Measurements from ENCODE around the gene REPS1.

Gene REPS1

DNA sequence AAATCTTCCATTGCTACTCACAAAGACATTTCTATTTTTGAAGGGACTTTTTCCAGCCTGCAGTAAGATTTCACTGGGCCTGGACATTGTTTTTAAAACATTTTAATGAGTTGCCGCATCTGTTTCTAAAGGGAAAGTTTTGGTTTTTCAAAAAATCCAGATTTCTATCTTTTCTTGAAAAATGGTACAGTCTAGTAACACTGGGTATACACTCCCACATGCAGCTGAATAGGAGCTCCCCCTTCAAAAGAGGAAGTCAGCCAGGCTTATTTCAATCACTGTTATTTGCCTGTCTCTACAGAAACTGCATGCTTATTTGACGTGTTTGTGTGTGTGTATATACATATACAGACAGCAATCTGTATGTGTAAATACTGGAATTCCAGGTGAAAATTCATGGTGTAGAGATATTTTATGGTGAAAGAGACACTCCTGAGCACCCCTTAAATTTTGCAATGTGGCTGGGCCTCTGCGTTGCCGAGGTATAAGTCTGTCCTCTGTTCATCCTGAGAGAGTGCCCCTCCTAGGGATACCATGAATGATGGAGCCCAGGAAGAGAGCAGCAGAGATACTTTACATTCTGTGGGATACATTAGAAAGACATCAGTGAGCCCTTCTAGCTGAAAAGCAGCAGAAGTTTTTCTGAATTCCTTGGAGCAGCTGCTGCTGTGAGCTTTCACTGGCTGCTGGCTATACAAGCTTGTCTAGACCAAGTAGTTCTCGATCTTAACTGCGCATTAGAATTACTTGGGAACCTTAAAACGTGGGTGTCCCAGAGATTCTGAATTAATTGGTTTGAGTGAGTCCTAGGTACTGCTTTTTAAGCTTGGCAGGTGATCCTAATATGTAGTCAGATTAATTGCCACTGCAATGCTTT lies 28.5 kb upstream of the REPS1 start:
- no peak overlapping the region for H3K9ac ChIP-seq (ENCODE audit: low read length)
- no peak overlapping the region for H3K4me3 ChIP-seq (ENCODE audit: low read length)
- no peaks in the 10 kb centered on the region for H3K27me3 ChIP-seq (ENCODE audit: control insufficient read depth, insufficient read depth, low read length)
- H3K9me3 ChIP-seq (ENCODE audit: control insufficient read depth, low read length): no peaks in the 10 kb centered on the region
- H3K4me1 ChIP-seq (ENCODE audit: control insufficient read depth, insufficient read depth, low read length): peaks cover 10% of the 10 kb centered on the region
- no peaks in the 10 kb centered on the region for H3K36me3 ChIP-seq (ENCODE audit: control insufficient read depth, insufficient read depth, low read length)

DNA sequence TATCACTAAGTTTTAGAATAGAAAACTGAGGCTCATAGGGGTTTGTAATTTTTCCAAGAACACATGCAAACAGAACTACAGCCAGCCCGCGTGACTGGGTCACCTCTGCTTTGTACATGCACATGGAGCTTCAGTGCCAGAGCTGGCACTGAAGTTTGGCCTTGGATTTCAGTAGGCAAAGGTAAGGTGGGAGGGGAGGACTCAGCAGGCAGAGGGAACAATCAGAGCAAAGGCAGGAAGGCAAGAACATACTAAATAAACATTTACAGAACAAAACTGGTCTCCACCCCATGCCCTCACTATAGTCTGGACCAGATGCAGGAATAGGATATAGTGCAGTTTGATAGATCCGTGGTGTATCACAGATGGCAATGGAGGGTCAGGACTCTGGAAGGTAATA lies 26.9 kb upstream of the REPS1 start:
- Histone ChIP-seq H3K9me3 (ENCODE audit: control insufficient read depth, low read length) (no peaks in the 10 kb centered on the region), H3K36me3 (ENCODE audit: control insufficient read depth, insufficient read depth, low read length) (no peaks in the 10 kb centered on the region), H3K9ac (ENCODE audit: low read length) (no peak overlapping the region), H3K27me3 (ENCODE audit: control insufficient read depth, insufficient read depth, low read length) (no peaks in the 10 kb centered on the region), H3K4me1 (ENCODE audit: control insufficient read depth, insufficient read depth, low read length) (peaks cover 15% of the 10 kb centered on the region), H3K4me3 (ENCODE audit: low read length) (no peak overlapping the region)

DNA sequence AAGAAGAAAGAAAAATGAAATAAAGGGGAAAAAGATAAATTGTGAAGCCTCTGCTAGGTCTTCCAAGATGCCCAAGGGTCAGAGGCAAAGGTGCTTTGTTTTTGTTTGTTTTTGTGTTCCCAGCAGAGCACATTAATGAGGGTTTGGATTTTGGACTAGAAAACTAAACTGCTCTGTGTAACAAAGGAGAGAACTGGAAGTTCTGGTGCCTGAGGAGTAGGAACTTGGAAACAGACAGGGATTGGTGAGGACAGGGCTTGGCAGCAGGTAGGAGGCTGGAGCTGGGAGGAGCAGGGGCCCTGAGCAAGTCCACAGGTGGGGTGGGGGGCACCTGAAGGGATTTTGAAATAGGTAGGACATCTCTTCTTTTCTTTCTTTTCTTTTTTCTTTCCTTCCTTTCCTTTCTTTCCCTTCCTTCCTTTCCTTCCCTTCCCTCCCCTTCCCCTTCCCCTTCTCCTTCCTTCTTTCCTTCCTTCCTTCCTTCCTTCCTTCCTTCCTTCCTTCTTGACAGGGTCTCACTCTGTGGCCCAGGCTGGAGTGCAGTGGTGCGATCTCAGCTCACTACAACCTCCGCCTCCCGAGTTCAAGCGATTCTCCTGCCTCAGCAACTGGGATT lies 25.2 kb upstream of the REPS1 start:
- Histone ChIP-seq H3K9ac (ENCODE audit: low read length) (no peak overlapping the region), H3K36me3 (ENCODE audit: control insufficient read depth, insufficient read depth, low read length) (no peaks in the 10 kb centered on the region), H3K27me3 (ENCODE audit: control insufficient read depth, insufficient read depth, low read length) (no peaks in the 10 kb centered on the region)

DNA sequence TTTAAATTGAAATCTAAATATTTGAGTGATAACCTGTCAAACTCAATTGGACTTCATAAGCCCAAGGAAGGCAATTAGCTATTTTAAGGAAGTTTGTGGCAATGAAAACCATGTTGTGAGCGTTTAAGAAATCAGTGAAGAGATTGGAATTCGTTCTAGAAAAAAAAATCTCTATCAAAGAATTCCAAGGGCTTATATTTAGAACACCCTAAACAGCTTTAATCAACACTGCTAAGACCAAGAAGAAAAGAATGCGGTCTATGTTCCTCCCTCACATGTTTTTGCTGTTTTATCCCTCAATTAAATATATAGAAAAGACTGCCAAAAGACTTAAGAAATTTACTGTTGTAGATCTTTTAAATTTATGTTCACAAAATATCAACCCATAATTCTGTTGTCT lies 23.9 kb upstream of the REPS1 start:
- Histone ChIP-seq H3K36me3 (ENCODE audit: control insufficient read depth, insufficient read depth, low read length) (no peaks in the 10 kb centered on the region), H3K4me1 (ENCODE audit: control insufficient read depth, insufficient read depth, low read length) (peaks cover 15% of the 10 kb centered on the region), H3K9me3 (ENCODE audit: control insufficient read depth, low read length) (no peaks in the 10 kb centered on the region), H3K4me3 (ENCODE audit: low read length) (no peak overlapping the region), H3K9ac (ENCODE audit: low read length) (no peak overlapping the region), H3K27me3 (ENCODE audit: control insufficient read depth, insufficient read depth, low read length) (no peaks in the 10 kb centered on the region)

More for the DNA sequence above, 25.2 kb upstream of the REPS1 start:
- Histone ChIP-seq H3K4me3 (ENCODE audit: low read length) (no peak overlapping the region), H3K9me3 (ENCODE audit: control insufficient read depth, low read length) (no peaks in the 10 kb centered on the region), H3K4me1 (ENCODE audit: control insufficient read depth, insufficient read depth, low read length) (peaks cover 15% of the 10 kb centered on the region)

DNA sequence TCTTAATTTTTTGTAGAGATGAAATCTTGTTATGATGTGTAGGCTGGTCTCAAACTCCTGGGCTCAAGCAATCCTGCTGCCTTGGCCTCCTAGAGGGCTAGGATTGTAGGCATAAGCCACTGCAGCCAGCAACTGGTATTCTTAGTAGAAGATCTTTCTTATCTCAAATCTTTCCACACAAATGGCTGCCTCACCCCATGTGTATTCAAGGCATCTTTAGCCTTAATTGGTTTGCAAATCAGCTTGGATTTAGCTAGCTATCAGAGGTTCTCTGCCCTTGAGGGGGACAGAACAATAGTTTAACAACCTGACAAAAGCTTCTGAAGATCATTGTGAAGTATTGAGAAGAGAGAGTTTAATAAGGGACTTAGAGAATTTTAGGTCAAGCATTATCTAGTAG lies 22.6 kb upstream of the REPS1 start:
- no peaks in the 10 kb centered on the region for H3K9me3 ChIP-seq (ENCODE audit: control insufficient read depth, low read length)
- no peak overlapping the region for H3K4me3 ChIP-seq (ENCODE audit: low read length)
- H3K27me3 ChIP-seq (ENCODE audit: control insufficient read depth, insufficient read depth, low read length): no peaks in the 10 kb centered on the region
- no peaks in the 10 kb centered on the region for H3K36me3 ChIP-seq (ENCODE audit: control insufficient read depth, insufficient read depth, low read length)
- no peak overlapping the region for H3K9ac ChIP-seq (ENCODE audit: low read length)
- H3K4me1 ChIP-seq (ENCODE audit: control insufficient read depth, insufficient read depth, low read length): peaks cover 9% of the 10 kb centered on the region

DNA sequence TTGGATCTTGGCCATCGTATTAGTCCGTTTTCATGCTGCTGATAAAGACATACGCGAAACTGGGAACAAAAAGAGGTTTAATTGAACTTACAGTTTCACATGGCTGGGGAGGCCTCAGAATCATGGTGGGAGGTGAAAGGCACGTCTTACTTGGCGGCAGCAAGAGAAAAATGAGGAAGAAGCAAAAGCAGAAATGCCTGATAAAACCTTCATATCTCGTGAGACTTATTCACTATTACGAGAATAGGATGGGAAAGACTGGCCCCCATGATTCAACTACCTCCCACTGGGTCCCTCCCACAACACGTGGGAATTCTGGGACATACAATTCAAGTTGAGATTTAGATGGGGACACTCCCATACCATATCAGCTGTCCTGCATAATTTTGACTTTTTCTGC lies 20.1 kb upstream of the REPS1 start:
- Histone ChIP-seq H3K4me1 (ENCODE audit: control insufficient read depth, insufficient read depth, low read length) (peaks cover 5% of the 10 kb centered on the region), H3K9ac (ENCODE audit: low read length) (no peak overlapping the region), H3K4me3 (ENCODE audit: low read length) (no peak overlapping the region), H3K27me3 (ENCODE audit: control insufficient read depth, insufficient read depth, low read length) (no peaks in the 10 kb centered on the region), H3K9me3 (ENCODE audit: control insufficient read depth, low read length) (no peaks in the 10 kb centered on the region), H3K36me3 (ENCODE audit: control insufficient read depth, insufficient read depth, low read length) (no peaks in the 10 kb centered on the region)

DNA sequence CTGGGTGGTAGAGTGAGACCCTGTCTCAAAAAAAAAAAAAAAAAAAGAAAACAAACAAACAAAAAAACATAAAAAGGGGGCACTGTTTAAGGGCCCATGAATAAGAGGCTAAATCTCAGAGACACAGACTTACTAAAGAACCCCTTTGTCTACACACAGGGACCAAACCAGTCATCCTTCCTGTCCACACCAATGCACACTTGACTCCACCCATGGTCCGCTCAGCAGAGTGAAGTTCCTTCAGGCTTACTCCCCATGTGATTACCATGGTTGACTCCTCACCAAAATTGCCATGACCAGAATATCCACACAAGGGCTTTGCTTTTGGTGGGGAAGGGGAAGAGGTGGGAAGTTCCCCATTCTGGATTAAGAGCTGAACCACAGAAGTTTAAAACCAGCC lies 19.4 kb upstream of the REPS1 start:
- H3K9ac ChIP-seq (ENCODE audit: low read length): no peak overlapping the region
- no peaks in the 10 kb centered on the region for H3K9me3 ChIP-seq (ENCODE audit: control insufficient read depth, low read length)
- H3K4me3 ChIP-seq (ENCODE audit: low read length): no peak overlapping the region
- H3K4me1 ChIP-seq (ENCODE audit: control insufficient read depth, insufficient read depth, low read length): peaks cover 5% of the 10 kb centered on the region
- no peaks in the 10 kb centered on the region for H3K36me3 ChIP-seq (ENCODE audit: control insufficient read depth, insufficient read depth, low read length)
- no peaks in the 10 kb centered on the region for H3K27me3 ChIP-seq (ENCODE audit: control insufficient read depth, insufficient read depth, low read length)

DNA sequence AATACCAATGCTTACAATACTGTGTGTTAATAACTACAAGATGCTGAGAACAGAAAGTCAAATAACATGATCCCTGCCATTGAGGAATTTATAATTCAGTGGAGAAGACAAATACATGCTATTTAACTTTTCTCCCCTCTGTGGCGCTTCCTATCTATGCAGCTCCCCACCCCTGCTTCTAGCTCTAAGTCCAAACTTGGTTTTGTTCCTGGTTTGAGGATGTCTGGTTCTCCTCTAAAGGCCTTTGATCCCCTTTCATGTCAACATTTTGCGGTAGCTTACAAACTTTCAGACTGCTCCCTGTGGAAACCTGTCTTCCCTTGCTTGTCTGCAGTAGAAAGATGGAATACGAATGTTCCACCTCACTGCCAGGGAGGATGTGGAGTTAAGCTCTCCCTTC lies 18.4 kb upstream of the REPS1 start:
- Histone ChIP-seq H3K9me3 (ENCODE audit: control insufficient read depth, low read length) (no peaks in the 10 kb centered on the region), H3K9ac (ENCODE audit: low read length) (no peak overlapping the region), H3K27me3 (ENCODE audit: control insufficient read depth, insufficient read depth, low read length) (no peaks in the 10 kb centered on the region), H3K4me3 (ENCODE audit: low read length) (no peak overlapping the region), H3K36me3 (ENCODE audit: control insufficient read depth, insufficient read depth, low read length) (no peaks in the 10 kb centered on the region), H3K4me1 (ENCODE audit: control insufficient read depth, insufficient read depth, low read length) (peaks cover 5% of the 10 kb centered on the region)

DNA sequence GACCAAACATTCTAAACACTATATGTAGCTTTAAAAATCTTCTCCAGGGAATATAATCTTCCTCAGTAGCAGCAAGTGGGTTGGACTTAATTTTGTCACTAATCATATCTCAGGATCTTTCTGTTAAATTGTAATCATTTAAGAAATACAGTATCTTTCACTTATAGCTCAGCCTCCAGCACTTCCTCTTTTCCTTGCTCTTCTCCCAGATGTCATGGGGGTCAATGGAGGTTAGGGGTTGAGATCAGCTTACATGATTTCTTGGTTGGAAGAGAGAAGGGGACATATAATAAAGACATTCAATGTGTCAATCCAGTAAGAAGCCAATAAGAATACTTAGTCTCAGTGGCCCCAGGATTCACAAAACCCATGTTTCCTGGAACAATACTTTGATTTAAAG lies 15.7 kb upstream of the REPS1 start:
- Histone ChIP-seq H3K4me3 (ENCODE audit: low read length) (no peak overlapping the region), H3K4me1 (ENCODE audit: control insufficient read depth, insufficient read depth, low read length) (no peaks in the 10 kb centered on the region), H3K36me3 (ENCODE audit: control insufficient read depth, insufficient read depth, low read length) (no peaks in the 10 kb centered on the region), H3K9ac (ENCODE audit: low read length) (no peak overlapping the region), H3K9me3 (ENCODE audit: control insufficient read depth, low read length) (no peaks in the 10 kb centered on the region), H3K27me3 (ENCODE audit: control insufficient read depth, insufficient read depth, low read length) (no peaks in the 10 kb centered on the region)

DNA sequence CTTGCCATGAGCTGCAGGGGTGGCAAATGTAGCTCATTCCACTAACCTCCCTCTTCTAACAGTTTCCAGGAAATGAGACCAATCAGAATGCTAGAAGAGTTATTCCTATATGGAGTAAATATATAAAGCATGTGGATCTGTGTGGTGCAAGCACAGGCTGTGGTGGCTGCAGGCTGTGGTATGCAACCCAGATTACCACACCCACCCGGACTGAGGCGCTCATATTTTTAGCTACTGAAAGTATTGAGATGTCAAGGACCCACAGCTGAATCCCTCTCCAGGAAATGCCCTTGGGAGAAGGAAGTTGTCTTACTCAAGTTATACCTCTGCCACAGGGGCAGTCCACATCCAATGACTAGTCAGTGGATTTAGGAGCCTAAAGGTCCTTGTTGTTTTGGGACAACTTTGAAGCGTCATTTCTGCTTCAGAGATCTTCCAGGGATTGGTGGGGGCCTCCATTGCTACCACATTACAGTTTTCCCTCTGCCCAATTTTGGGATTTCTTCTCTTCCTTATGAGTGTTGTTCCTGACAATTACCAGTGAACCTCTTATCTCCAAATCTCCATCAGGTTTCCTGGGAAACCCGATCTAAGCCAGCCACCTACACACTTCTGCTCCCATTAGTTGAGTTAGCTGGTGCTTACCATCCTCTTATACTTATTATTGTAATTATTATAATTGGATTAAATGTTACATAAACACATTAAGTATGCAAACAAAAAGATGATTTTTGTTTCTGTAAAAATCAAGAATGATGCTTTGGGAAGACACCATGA lies 12.1 kb upstream of the REPS1 start:
- H3K4me1 ChIP-seq (ENCODE audit: control insufficient read depth, insufficient read depth, low read length): no peaks in the 10 kb centered on the region

DNA sequence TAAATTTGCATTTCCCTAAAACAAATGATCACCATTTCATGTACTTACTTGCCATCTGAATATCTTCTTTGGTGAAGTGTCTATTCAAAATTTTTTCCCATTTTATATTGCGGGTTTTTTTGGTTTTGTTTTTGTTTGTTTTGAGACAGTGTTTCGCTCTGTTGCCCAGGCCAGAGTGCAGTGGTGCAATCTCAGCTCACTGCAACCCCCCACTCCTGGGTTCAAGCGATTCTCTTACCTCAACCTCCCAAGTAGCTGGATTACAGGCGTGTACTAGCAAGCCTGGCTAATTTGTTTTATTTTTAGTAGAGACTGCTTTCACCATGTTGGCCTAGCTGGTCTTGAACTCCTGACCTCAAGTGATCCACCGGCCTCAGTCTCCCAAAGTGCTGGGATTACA lies 9.1 kb upstream of the REPS1 start:
- no peaks in the 10 kb centered on the region for H3K9me3 ChIP-seq (ENCODE audit: control insufficient read depth, low read length)
- no peaks in the 10 kb centered on the region for H3K4me1 ChIP-seq (ENCODE audit: control insufficient read depth, insufficient read depth, low read length)
- no peaks in the 10 kb centered on the region for H3K27me3 ChIP-seq (ENCODE audit: control insufficient read depth, insufficient read depth, low read length)
- H3K4me3 ChIP-seq (ENCODE audit: low read length): no peak overlapping the region
- no peaks in the 10 kb centered on the region for H3K36me3 ChIP-seq (ENCODE audit: control insufficient read depth, insufficient read depth, low read length)
- no peak overlapping the region for H3K9ac ChIP-seq (ENCODE audit: low read length)

More for the DNA sequence above, 12.1 kb upstream of the REPS1 start:
- Histone ChIP-seq H3K27me3 (ENCODE audit: control insufficient read depth, insufficient read depth, low read length) (no peaks in the 10 kb centered on the region), H3K4me3 (ENCODE audit: low read length) (no peak overlapping the region), H3K9ac (ENCODE audit: low read length) (no peak overlapping the region), H3K36me3 (ENCODE audit: control insufficient read depth, insufficient read depth, low read length) (no peaks in the 10 kb centered on the region), H3K9me3 (ENCODE audit: control insufficient read depth, low read length) (no peaks in the 10 kb centered on the region)

DNA sequence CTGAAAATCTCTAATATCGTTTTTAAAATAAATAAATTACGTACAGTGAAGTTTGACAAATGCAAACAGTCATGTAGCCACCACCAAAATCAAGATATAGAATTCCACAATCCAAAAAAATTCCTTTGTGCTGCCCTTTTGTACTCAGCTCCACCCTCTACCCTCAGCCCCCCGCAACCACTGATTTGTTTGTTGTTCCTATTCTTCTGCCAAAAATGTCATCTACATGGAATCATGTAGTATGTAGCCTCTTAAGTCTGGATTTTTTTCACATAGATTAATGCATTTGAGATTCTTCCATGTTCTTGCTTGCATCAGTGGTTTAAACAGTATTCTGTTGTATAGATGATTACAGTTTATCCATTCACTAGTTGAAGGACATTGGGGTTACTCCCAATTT lies 8.5 kb upstream of the REPS1 start:
- no peak overlapping the region for H3K4me3 ChIP-seq (ENCODE audit: low read length)
- no peaks in the 10 kb centered on the region for H3K4me1 ChIP-seq (ENCODE audit: control insufficient read depth, insufficient read depth, low read length)
- H3K9ac ChIP-seq (ENCODE audit: low read length): no peak overlapping the region
- H3K27me3 ChIP-seq (ENCODE audit: control insufficient read depth, insufficient read depth, low read length): no peaks in the 10 kb centered on the region
- no peaks in the 10 kb centered on the region for H3K36me3 ChIP-seq (ENCODE audit: control insufficient read depth, insufficient read depth, low read length)
- no peaks in the 10 kb centered on the region for H3K9me3 ChIP-seq (ENCODE audit: control insufficient read depth, low read length)

All from mucosa of stomach (tissue), 1 donor.